Right hindlimb (tissue), 1 donor: ENCODE measurements around the gene C2CD3.
A peak's percentile ranks its signal among the peaks of the same experiment; 100 is the strongest.

Experiments used
- DNase-seq: peaks from one replicate; pipeline ENCODE4 v3.0.0-alpha.2; 2018

C2CD3 gene

DNA sequence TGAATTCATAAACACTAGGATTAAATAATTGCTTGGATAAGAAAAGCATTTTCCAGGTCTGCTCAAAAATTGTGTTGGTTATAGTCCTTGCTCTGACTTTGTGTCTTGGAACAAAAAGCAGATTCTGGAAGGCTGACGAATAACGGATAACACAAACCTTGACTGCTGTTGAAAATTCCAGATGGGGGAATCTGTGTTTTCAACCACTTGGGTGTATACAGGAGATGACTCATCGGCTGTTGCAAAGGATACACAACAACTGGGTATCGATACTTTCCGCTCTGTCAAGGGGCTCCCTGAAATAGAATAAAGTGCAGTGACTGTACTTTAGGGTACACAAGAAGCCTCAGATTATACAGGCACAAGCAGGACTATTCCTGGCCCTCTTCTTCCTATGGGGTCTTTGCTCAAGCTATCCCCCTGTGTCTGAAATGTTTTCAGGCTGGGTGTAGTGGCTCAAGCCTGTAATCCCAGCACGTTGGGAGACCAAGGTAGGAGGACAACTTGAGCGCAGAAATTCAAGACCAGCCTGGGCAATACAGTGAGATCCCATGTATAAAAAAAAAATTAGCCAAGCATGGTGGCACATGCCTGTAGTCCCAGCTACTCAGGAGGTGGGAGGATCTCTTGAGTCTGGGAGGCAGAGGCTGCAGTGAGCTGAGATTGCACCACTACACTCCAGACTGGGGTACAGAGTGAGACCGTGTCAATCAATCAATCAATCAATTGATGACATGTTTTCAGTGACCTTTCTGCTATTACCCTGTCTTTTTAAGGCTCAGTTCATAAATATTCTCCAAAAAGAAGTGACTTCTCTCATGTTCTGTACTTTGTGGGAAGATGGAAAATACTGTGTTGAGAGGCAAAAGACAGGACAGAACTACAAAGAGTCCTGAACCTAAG, 113.3 kb downstream of the C2CD3 start:
- no peak for DNase-seq

DNA sequence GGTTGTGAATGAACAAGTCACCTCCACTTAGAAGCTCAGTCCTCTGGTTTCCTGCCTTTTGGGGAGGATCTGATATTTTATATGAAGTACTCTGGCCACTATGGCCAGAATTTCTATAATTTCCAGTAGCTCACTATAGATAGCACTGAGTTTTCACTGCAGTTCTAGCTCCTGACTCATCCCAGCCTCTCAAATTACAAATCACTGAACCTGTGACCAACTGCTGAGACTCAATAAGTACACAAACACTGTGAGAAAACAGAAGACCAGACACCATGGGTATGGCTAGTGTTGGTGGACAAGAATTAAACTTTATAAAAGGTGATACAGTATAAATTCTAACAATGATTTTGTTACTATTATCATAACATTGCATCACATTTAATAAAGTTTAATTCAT, 114.9 kb downstream of the C2CD3 start:
- no peak for DNase-seq

DNA sequence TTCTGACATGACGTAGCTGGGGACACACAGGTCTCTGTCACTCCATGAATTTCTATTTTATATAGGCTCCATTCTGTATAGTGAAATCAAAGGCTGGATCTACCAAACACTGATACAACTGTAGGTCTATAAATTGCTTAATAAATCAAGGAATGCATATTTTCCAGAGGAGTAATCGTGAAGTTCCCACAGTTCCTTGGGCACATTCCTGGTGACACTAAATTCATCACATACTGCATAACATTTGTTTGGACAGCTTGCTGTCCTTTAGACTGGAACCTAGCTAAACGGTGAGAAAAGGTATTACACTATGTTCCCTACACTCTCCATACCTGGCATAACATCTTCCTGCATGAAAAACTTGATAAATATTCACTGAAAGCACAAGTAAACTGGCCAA, 120.3 kb downstream of the C2CD3 start:
- DNase-seq: no peak

DNA sequence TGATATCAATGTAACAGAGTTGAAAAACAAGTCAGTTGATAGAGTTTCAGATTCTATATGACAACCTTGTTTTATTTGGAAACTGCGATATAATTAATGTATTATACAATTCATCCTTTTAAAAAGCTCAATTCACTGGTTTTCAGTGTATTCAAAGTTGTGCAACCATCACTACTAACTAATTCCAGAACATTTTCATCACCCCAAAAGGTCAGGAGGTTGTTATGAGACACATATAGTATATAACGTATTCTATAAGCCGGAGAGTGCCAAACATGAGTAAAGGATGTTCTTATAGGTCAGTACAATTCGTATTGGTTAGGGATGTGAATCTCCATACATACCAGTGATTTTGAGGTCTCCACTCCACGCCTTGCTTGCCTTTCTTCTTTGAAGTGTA, 121.8 kb downstream of the C2CD3 start:
- no peak for DNase-seq

DNA sequence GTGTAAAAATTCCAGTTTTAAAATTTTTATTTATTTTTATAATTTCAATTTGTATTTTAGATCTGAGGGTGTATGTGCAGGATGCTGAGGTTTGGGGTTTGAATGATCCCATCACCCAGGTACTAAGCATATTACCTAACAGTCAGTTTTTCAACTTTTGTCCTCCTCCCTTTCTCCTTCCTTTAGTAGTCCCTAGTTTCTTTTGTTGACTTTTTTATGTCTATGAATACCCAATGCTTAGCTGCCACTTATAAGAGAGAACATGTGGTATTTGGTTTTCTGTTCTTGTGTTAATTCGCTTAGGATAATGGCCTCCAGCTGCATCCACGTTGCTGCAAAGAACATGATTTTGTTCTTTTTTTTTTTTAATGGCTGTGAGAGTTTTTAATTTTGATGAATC, 126.3 kb downstream of the C2CD3 start:
- no peak for DNase-seq

DNA sequence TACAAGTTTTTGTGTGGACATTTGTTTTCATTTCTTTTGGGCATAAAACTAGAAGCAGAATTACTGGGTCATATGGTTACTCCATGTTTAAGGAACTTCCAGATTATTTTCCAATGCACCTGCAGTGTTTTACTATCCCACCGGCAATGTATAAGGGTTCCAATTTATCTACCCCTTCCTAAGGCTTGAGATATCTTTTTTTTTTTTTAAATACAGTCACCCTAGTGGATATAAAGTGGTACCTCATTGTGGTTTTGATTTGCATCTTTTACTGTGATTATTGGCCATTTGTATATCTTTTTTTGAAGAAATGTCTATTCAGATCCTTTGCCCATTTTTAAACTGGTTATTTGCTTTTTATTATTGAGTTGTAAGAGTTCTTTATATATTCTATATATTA, 127.4 kb downstream of the C2CD3 start:
- no peak for DNase-seq

DNA sequence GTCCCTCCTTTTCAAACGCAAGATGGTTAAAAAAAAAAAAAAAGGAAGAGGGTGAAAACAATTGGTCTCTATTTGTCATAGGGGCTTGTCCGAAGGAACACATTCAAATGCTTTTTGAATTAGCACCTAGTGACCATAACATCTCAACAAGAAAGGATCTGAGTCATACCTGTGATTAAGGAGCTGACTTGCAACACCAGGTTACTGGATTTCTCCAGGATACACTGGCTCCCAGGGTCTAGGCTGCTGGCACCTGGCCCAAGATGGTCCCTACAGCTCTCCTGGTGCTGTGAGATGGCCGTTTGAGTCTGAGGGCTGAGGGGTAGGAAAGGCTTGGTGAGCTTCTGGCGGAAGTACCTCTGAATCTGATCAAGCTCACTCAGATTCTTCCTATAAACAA, 133.5 kb downstream of the C2CD3 start:
- no peak for DNase-seq

DNA sequence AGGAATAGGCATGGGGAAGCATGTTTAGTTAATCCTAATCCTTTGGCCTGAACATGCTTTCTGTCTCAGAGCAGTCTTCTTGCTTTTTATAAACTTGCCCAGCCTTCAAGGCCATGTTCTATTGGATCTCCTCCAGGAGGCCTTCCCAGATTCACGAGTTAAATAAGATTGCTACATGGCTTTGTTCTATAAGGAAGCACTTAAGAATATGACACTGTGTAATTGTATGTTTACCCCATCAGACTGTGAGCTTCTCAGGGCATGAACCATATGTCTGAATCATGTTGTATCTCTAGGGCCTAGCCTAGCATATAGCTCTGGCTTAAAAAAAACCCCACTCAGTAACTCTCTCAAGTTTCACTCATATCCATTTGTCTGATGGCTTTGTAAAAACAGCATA, 135.5 kb downstream of the C2CD3 start:
- no peak for DNase-seq

DNA sequence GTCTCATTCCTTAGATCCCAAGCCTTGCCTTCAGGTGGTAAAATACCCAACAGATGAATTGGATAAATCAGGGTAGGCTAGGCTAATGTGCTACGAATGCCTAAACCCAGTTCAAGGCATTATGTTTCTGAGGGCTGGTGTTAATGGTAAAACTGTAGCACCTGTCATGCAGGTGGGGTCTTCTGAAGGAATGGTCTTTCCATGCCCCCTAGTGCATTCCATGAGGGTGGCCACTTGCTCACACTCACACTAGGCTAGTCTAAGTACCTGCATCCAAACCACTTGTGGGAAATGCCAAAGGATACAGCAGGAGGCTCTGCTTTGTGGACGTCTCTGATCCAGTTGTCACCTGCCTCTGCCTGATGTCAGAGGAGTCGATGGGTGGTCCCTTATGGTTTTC, 137.8 kb downstream of the C2CD3 start:
- DNase-seq: no peak

DNA sequence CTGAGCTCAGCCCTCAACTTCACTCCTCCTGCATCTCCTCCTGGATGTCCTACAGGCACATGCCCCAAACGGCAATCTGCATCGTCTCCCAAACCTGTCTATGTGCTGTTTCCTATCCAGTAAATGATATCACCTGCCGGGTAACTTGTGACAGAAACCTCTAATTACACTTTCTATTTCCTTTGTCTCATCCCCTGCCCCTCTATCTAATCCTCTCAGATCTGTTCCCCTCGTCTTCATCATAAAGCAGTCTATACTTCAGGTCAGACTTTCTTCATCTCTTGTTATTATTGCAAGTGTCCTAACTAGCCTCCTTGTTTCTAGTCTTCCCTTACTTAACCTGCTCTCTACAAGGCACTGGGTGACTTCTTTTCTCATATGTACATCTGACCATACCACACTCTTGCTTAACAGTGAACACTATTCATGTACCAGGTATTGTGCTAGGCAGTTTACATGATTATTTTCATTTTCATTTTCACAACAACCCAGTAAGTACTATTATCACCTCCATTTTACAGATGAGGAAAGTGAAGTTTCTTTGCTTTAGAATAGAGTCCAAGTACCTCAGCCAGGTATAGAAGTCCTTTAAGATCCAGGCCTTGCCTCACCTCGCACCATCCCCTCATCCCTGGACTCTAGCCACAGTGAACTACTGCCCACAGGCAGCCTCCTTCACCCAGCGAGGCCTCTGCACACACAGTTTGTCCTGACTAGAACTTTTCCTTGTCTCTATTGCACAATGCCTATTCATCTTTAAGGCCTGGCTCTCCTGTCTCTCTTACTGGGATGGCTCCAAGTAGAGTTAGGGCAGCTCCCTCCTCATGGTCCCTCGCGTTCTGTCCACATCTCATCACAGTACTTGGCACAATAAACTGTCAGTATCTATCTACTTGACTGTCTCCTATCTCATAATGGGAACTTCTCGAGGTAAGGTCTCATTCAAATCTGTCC, 139.8 kb downstream of the C2CD3 start:
- DNase-seq: no peak

DNA sequence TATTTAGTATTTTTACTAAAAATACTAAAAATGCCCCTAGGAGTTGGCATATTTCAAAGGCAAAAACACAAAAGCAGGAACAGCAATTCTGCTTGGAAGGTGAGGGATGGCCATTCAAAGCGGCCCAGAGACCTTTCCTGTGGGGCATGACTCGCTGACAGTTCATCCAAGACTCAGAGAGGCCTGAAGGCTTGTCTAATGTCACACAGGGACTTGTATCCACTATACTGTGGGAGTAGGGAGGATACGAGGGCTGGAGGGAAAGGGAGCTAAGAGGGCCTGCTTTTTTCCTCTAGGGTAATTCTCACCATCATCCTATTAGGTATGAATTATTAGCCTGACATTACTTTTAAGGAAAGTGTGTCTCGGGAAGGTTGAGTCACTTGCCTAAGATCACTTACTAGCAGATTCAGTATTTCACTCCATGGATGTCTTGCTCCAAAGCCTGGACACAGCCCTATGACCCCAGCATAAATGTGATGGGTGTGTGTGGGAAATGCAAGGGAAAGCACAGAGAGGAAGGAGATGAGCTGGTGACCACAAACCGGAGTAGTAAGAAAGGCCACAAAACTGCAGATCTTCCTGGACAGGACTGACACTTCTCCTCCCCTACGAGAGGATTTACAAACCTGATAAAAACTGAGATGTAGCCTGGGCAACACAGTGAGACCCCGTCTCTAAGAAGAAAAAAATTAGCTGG, 145.2 kb downstream of the C2CD3 start:
- DNase-seq: no peak

DNA sequence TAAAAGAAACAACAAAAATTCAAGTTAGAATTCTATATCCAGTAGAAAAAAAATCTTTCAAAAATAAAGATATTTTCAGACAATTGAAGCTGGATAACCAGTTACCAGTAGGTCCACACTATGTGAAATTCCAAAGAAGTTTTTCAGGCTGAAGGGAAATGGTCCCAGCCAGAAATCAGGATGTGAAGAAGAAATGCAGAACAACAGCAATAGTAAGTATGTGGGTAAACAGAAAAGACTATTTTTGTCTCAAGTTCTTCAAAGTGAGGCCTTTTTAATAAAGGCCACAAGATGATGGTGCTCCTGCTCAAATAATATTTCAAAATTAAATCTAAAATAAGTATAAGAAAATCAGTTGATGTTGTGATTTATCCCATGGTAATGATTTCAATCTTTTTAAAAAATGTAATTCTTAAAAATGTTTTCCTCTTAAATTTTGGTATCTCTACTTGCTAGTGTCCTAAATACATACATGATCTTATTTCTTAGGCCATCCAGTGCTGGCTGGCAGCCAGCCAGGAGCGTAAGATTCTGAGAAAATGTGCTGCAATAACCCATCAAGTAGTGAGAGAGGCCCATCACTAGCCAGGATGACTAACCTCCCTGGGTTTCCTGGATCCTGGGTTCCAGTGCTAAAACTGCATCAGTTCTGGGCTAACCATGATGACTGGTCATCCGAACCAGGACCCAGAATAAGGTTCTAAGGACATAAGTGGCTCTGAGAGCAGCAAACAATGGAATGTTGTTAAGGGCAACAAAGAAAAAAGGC, 146.4 kb downstream of the C2CD3 start:
- DNase-seq: no peak

DNA sequence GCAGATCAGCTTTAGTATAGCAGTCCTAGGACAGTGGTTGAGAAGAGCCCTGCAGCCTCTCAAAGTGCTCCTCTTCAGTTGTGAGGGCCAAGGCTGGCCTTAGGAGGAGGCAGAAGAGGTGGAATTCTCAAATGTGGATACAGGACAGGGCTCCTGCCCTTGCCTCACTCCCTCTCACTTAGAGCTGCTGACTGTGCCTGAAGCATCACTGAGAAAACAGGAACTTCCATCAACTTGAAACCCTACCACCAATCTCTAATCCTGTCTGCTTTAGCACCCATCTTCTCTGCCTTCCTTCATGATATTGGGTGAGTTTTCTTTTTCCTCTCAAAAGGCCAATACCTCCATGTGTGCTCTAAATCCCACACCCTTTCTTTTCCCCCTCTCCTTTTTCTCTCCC, 147.5 kb downstream of the C2CD3 start:
- DNase-seq: no peak

DNA sequence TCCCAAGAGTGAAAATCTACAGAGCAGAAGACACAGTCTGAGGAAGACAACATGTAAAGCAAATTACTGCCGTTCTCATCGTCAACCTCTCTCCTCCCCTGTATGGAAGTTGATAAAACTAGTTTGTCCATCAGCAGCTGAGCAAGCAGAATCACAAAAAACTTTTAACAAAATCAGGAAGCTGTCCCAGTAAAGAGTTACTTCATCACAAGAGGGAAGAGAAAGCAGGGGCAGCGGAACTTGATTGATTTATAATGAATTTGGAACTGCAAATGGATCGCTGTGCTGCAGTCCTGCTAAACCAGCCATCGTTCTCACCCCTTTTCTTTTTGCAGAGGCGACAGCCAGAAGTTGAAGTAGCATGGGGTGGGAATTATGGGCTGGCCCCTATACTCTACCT, 148.3 kb downstream of the C2CD3 start:
- no peak for DNase-seq

DNA sequence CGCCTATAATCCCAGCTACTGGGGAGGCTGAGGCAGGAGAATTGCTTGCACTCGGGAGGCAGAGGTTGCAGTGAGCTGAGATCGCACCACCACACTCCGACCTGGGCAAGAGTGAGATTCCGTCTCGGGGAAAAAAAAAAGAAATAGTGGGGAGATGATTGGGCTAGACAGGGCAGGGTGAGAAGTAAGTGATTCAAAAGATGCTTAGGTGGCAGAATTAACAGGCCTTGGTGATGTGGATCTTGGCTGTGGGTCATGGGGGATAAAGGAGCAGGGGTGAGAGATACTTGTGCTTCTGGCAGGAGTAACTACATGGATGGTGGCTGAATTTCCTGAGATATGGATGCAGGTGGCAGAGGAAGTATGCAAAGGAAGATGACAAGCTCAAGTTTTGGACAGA, 148.8 kb downstream of the C2CD3 start:
- no peak for DNase-seq

DNA sequence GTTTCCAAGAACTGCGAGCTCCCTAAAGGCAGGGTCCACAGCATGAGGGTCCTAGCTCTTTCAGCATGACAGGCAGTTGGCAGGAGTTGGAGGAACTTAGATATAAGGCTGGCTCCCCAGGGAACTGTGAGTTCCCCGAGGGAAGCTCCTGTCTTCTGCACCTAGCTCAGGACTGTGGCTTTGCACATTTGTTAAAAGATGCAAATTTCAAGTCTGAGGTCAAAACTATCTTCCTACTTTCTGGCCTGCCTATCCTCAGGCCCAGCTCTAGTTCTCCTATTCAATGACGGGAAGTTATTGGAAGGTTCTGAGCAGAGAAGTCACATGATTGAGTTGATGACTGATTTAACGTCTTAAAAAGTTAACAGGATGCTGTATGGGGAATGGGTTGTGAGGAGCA, 150.3 kb downstream of the C2CD3 start:
- no peak for DNase-seq

DNA sequence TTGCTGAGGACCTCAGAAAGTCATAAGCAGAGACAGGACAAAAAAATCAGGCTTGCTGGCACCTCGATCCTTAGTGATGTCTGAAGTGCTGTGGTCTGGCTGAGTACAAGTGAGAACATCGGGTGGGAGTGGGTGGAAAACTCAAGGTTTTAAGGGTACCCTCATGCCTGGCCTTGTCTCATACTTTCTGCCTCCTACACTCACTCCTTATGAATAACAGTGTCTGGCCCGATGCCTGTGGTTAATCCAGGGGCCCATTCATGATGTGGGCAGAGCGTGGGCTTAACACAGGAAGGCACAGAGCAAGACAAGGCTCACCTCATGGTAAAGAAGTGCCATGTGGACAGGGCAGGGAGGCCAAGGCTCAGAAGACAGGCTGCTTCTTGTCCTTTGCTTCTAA, 150.9 kb downstream of the C2CD3 start:
- no peak for DNase-seq

DNA sequence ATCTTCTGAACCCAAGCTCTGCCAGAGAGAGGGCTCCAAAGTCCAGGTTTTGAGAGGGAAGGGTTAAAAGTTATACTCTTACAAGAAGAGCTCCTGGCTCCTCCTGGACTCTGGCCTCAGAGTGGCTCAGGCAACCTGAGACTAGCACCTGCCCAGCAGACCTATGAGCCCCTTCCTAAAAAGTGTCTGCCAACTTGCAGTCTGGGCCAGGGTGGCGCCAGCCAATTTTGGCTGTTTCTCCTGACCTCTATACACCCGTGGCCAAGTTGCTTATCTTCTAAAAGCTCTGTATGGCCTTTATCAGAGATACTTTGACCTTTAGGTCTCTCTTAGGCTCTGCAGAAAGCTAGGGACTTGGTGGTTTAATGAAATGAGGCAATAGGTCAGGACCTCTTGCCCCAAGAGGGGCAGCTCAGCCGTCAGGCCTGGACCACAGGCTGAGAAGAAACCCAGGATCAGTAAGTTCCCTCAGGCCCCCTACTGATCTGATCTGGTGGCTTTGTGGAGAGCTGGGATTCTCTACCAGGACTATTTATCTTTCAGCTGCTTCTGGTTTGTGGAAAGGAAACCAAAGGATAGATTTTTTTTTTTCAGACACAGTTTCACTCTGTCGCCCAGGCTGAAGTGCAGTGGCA, 151.6 kb downstream of the C2CD3 start:
- DNase-seq: no peak

DNA sequence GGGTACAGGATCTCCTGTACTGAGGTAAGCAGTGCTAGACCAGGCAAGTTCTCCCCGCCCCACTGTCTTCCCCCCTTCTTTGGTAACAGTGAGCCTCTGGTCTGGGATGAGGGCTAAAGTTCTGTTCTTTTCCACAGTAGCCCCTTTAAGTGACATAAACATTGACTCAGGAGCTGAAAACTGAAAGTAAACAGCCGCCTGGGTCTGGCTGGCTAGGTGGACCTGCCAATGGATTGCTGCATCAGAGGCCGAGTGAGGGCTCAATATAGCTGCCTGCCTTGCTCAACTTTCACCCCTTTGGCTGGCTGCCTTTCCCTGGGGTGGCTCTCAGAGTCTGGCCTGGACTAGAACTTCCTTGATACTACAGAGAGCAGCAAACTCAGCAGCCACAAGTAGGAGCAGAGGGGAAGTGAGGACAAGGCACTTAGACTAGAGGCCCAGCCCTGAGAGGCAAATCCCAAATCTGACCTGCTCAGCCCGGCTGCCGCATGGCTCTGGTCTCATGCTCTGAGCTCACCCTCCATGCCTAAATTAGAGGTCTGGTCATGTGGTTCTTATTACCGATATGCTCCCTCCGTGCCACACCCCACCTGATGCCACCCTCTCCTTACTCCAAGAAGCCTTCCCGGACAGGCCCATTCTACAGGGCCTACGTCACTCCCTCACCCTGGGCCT, 152.3 kb downstream of the C2CD3 start:
- DNase-seq: peak; percentile 66

DNA sequence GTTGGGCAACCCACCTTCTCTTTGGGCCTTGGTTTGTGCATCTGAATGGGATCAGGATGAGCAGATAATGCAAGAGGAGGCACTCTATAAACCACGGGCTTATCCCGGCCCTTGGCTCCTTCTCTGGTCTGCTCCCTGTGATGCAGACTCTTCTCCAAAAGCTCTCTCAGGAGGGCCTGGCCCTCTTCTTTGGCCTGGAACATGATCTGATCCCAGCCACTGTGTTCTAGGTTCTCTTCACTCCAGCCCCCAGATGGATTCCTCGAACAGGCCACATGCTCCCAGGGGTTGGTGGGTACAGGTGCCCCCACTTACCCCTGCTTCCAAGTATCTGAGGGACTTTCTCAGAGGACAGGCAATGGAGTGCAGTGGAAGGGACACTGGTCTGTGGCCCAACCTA, 153.2 kb downstream of the C2CD3 start:
- no peak for DNase-seq

DNA sequence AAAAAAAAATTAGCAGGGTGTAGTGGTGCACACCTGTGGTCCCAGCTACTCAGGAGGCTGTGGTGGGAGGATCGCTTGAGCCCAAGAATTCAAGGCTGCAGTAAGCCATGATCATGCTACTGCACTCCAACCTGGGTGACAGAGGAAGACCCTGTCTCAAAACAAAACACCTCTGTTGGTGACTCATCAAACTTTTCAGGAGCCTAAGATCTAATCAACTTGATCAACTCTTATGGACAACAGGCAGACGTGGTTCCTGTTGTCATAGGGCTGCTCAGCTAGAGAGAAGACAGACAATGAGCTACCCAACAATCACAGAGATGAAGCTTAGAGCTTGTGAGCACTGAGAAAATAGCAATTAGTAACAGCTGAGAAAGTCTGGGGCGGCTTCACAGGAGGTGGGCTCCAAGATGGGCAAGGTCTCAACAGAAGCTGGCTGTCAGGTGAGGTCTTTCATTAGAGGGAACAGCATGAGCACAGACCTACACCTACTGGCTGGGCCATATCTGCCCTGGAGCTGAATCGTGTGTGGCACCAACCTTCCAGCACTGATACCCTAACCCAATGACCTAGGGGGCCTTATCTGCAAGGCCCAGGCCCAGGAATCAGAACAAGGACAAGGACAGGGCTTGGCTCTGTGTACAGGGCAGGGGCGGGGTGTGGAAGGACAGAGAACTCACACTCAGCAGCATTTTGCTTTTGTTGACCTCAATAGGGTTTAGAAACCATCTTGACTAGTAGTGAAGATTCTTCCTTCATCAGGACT, 154.7 kb downstream of the C2CD3 start:
- DNase-seq: no peak
